Erythroblast (primary cell): ENCODE measurements around the gene DLG2.
"Not testable (repeated sequence)": the region's sequence is repeated elsewhere in the genome, so short reads cannot be mapped to it uniquely, and the experiment has no call there.

ENCODE experiments used
- GATA1 ChIP-seq: IDR thresholded peaks from 2 replicates; pipeline ENCODE4 v1.6.1; 2011; ENCODE audit warnings: low read depth, mild to moderate bottlenecking, control low read depth, low read length, moderate library complexity
- POLR2A ChIP-seq: IDR thresholded peaks from 2 replicates; pipeline ENCODE4 v1.6.1; 2011; ENCODE audit warnings: mild to moderate bottlenecking, low read length

DNA sequence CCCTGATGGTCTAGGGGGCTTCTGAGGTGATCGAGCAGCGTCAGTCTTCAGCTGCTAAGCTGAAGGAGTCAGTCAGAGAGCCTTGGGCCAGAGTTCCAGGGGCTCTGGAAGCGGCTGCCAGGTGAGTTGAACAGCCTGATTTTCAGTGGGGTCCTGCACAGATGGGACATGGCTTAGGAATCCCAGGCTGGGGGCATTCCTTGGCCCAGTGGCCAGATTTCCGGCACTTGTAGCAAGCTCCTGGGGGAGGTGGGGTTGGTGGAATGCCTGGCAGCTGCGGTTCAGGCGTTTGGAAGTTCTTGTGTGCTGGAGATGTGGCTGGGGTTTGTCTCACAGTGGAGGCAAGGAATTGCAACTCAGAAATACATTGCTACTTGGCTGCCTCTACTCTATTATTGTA lies 2192.3 kb downstream of the DLG2 start:
- TF ChIP-seq POLR2A, GATA1: not testable (repeated sequence)
